GM19351 (cell line): Measurements from ENCODE around the gene MYO16.
A peak's percentile ranks its signal among the peaks of the same experiment; 100 is the strongest.

Source experiments
- ATAC-seq: cut with Tn5 transposase; IDR thresholded peaks from one replicate; pipeline ENCODE4 v1.9.1; 2021; ENCODE audit warnings: mild to moderate bottlenecking, moderate library complexity; ENCODE audit not compliant: unreplicated experiment

The MYO16 gene

GRCh38 chr13:108925070-108925469 lies 295.7 kb downstream of the MYO16 start:
- ATAC-seq = no peak

GRCh38 chr13:108926862-108927261 lies 297.5 kb downstream of the MYO16 start:
- no peak for ATAC-seq

- no peak for ATAC-seq
Observed at GRCh38 chr13:108927615-108928014, 298.2 kb downstream of the MYO16 start.

GRCh38 chr13:108929532-108930206 lies 300.3 kb downstream of the MYO16 start:
- ATAC-seq = no peak

GRCh38 chr13:108932196-108932595 lies 302.8 kb downstream of the MYO16 start:
- no peak for ATAC-seq

- ATAC-seq = no peak
Observed at GRCh38 chr13:108933061-108933460, 303.6 kb downstream of the MYO16 start.

GRCh38 chr13:108938155-108938554 lies 308.7 kb downstream of the MYO16 start:
- no peak for ATAC-seq

- no peak for ATAC-seq
Observed at GRCh38 chr13:108940121-108940520, 310.7 kb downstream of the MYO16 start.

GRCh38 chr13:108943842-108944241 lies 314.4 kb downstream of the MYO16 start:
- no peak for ATAC-seq

GRCh38 chr13:108944760-108945159 lies 315.3 kb downstream of the MYO16 start:
- no peak for ATAC-seq

GRCh38 chr13:108947551-108948030 lies 318.2 kb downstream of the MYO16 start:
- no peak for ATAC-seq

- no peak for ATAC-seq
Observed at GRCh38 chr13:108948251-108948671, 318.9 kb downstream of the MYO16 start.

- no peak for ATAC-seq
Observed at GRCh38 chr13:108950333-108951010, 321.1 kb downstream of the MYO16 start.

GRCh38 chr13:108955741-108956140 lies 326.3 kb downstream of the MYO16 start:
- no peak for ATAC-seq

GRCh38 chr13:108957369-108958012 lies 328.1 kb downstream of the MYO16 start:
- no peak for ATAC-seq

GRCh38 chr13:108958013-108958376 lies 328.6 kb downstream of the MYO16 start:
- ATAC-seq = no peak

GRCh38 chr13:108959234-108959633 lies 329.8 kb downstream of the MYO16 start:
- ATAC-seq = no peak

- no peak for ATAC-seq
Observed at GRCh38 chr13:108960006-108960405, 330.6 kb downstream of the MYO16 start.

GRCh38 chr13:108961542-108962125 lies 332.2 kb downstream of the MYO16 start:
- ATAC-seq = peak; percentile 95

- no peak for ATAC-seq
Observed at GRCh38 chr13:108962654-108963053, 333.2 kb downstream of the MYO16 start.

- no peak for ATAC-seq
Observed at GRCh38 chr13:108963276-108963810, 333.9 kb downstream of the MYO16 start.
